GM19238 (cell line): ENCODE measurements around the gene FKBP1C.
"Not testable (repeated sequence)": the region's sequence is repeated elsewhere in the genome, so short reads cannot be mapped to it uniquely, and the experiment has no call there.

Experiments used
- DNase-seq: peaks from one replicate; pipeline ENCODE4 v3.0.0; 2011; ENCODE audit warnings: low spot score; ENCODE audit not compliant: insufficient read length

The FKBP1C gene

DNA sequence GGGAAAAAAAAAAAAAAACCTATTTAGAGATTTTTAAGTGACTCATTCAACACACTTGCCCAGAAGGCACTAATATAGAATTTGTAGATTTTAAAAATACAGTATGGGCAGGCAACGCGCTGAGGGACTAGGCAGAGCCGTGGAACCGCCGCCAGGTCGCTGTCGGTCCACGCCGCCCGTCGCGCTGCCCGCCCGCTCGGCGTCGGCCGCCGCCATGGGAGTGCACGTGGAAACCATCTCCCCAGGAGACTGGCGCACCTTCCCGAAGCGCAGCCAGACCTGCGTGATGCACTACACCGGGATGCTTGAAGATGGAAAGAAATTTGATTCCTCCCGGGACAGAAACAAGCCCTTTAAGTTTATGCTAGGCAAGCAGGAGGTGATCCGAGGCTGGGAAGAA lies at the start of gene FKBP1C:
Gene FKBP1C (plus strand): TSS at position 127 of the 400 bp plus-strand sequence.
- DNase-seq: not testable (repeated sequence)

GRCh38 chr6:63164047-63164803 lies 47.0 kb upstream of the FKBP1C start:
- DNase-seq: not testable (repeated sequence)

DNA sequence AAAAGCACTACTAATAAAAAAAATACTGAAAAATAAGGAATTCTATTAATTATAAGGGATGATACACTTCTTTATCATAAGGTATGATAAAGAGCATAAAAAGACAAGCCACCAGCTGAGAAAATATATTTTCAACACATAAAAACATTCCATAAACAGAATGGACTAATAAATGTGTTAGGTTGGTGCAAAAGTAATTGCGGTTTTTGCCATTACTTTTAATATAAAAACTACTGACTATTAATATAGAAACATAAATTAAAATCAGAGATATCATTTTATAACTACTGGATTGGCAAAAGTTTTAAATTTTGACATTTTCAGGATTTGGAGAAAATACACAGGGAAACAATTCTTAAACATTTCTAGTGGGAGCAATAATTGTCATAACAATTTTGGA lies 37.1 kb upstream of the FKBP1C start:
- DNase-seq: no peak

- DNase-seq: no peak
These were observed 35.1 kb upstream of the FKBP1C start for GRCh38 chr6:63176181-63176580.

DNA sequence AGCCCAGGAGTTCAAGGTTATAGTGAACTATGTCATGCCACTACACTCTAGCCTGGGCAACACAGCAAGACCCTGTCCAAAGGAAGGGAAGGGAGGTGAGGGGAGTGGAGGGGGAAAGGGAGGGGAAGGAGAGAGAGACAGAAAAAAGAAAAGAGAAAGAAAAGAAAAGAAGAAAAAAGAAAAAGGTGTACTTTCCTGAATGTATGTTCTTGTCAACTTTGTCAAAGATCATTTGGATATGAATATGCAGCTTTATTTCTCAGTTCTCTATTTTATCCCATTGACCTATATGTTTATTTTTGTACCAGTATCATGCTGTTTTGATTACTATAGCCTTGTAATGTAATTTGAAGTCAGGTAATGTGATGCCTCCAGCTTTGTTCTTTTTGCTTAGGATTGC lies 30.9 kb upstream of the FKBP1C start:
- DNase-seq: no peak

DNA sequence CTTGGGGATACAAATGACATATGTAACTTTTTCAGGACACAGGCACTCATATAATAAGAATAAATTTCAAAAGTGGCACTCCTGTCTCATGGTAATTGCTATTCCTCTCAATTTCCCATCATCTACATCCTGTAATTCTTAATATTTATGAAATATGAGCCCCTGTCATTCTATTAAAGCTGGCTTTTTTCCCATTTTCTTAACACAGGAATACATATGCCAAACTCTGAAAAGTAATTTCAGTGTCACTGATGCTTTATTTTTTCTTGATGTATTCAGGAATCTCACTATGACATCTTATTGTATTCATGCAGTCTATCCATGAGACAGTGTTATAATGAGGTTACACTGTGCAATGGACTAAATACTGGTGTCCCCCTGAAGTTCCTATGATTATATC lies 24.3 kb upstream of the FKBP1C start:
- no peak for DNase-seq

- DNase-seq: no peak
These were observed 22.4 kb upstream of the FKBP1C start for GRCh38 chr6:63188828-63189227.

DNA sequence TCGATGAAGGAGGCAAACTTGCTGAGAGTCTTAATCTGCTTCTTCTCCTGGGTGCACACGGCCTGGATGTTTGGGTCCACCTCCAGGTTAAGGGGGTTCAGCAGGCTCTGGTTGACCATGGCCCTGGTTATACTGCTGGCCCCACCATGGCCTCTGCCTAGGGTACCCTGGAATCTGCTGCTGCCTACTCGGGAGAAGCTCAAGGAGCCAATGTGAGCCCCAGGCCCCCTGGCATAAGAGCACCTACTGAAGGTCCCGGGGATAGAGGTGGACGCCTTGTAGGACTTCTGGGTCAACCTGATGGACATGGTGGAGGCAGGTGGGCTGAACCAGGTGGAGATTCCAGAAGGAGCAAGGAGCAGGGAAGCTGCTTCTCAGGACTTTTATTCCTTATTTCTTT lies 17.9 kb upstream of the FKBP1C start:
- no peak for DNase-seq

DNA sequence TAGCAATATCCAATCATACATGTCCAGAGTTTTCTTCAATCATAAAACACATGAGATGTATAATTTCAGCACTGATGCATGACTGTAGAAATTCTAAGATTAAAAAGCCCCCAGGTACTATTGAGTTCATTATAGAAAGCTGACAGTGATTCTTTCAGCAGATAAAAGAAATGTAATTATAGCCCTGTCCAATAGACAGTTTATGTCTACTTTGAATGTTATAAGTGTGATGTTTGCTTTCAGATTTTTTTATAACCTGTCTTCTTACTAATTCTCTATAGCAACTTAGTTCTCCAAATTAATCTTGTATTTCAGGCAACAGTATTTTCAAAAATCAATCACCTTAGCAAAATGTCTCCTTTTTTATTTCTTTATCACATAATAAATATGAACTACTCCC lies 13.5 kb upstream of the FKBP1C start:
- DNase-seq: no peak

DNA sequence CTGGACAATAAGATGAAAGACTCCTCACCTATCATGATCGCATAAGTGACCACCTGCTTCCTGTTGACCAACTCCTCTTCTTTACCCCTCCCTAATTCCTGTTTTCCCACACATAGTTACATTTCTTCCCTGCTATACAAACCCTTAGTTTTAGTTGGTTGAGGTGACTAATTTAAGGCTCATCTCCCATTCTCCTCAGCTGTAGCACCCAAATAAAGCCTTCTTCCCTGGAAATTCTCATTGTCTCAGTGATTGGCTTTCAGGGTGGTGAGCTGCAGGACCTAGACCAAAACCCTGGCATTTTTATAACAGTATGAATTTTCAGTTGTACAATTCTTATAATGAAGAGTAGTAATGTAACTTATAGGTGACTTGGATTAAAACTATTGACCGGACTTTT lies 2.1 kb downstream of the FKBP1C start:
- no peak for DNase-seq

- DNase-seq: no peak
These were observed 3.5 kb downstream of the FKBP1C start for GRCh38 chr6:63214816-63215215.

- DNase-seq: no peak
These were observed 12.9 kb downstream of the FKBP1C start for GRCh38 chr6:63224179-63224578.

DNA sequence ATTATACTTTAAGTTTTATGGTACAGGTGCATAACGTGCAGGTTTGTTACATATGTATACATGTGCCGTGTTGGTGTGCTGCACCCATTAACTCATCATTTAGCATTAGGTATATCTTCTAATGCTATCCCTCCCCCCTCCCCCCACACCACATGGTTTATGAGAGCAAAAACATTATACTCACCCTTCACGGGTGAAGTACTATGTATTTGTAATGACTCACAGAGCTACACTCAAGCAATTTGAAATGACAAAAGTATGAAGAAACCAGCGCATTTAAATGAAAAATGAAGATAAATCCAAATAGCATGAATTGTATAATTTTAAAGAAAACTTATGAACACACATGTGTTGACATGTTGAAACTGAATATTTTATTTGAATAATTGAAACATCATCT lies 14.7 kb downstream of the FKBP1C start:
- not testable (repeated sequence) for DNase-seq

DNA sequence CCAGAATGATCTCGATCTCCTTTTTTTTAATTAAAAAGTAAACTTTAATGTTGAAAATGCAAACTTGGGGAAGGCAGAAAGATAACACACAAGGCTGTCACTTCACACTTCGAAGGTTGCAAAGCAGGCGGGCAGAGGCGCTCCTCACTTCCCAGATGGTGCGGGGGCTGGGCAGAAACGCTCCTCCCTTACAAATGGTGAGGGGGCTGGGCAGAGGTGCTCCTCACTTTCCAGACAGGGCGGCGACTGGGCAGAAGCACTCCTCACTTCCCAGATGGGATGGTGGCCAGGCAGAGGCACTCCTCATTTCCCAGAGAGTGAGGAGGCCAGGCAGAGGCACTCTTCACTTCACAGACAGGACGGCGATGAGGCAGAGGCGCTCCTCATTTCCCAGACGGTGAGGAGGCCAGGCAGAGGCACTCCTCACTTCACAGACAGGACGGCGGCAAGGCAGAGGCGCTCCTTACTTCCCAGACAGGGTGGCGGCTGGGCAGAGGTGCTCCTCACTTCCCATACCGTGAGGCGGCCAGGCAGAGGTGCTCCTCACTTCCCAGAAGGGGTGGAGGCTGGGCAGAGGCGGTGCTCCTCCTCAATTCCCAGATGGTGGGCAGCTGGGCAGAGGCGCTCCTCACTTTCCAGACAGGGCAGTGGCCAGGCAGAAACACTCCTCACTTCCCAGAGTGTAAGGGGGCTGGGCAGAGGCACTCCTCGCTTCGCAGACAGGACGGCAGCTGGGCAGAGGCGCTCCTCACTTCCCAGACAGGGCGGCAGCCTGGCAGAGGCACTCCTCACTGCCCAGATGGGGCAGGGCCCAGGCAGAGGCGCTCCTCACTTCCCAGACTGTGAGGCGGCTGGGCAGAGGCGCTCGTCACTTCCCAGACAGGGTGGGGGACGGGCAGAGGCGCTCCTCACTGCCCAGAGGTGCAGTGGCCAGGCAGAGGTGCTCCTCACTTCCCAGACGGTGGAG lies 16.9 kb downstream of the FKBP1C start:
- DNase-seq: not testable (repeated sequence)

- DNase-seq: not testable (repeated sequence)
These were observed 18.8 kb downstream of the FKBP1C start for GRCh38 chr6:63230027-63230426.

DNA sequence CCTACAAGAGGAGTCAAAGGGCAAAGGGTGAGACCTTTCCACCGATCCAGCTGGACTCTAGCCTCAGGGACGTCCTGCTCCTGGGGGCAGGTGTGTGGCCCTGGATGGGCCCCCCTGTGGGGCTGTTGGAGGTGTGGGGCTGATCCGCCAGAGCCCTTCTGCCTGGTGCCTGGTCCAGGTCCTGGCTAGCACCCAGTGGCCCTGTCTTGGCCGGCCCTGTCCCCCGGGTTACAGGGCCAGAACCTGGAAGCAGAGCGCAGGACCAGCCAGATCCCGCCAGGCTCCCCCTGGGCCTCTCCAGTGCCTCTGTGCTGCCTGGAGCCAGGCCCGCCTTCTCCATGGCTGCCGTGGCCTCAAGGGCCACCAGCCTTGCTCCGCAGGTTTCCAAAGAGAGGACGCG lies 19.2 kb downstream of the FKBP1C start:
- DNase-seq: not testable (repeated sequence)

GRCh38 chr6:63236398-63236817 lies 25.1 kb downstream of the FKBP1C start:
- no peak for DNase-seq

GRCh38 chr6:63245420-63245819 lies 34.2 kb downstream of the FKBP1C start:
- DNase-seq: no peak

DNA sequence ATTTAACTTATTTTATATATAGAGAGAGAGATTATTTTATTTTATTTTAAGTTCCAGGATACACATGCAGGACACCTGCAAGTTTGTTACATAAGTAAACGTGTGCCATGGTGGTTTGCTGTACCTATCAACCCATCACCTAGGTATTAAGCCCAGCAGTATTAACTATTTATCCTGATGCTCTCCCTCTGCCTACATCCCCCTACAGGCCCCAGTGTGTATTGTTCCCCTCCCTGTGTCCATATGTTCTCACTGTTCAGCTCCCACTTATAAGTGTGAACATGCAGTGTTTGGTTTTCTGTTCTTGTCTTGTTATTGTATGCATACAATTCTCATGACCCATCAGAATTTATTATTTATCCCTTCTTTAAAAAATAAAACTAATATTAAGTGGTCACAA lies 34.6 kb downstream of the FKBP1C start:
- DNase-seq: no peak

- no peak for DNase-seq
These were observed 35.3 kb downstream of the FKBP1C start for GRCh38 chr6:63246581-63246980.

GRCh38 chr6:63249875-63250482 lies 38.7 kb downstream of the FKBP1C start:
- no peak for DNase-seq

DNA sequence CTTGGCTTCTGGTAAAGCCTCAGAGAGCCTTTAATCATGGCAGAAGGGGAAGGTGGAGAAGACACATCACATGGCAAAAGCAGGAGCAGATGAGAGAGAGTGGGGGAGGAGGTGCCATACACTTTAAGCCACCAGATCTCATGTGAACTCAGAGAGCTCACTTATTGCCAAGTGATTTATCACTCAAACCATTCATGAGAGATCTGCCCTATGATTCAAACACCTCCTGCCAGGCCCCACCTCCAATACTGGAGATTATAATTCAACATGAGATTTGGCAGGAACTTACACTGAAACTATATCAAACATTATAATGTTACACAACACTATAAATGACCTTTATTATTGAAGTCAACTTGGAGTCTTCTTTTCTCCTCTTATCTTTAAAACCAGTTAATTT lies 47.9 kb downstream of the FKBP1C start:
- no peak for DNase-seq
